Measurements from ENCODE around the gene CMTM8.

CMTM8 gene

DNA sequence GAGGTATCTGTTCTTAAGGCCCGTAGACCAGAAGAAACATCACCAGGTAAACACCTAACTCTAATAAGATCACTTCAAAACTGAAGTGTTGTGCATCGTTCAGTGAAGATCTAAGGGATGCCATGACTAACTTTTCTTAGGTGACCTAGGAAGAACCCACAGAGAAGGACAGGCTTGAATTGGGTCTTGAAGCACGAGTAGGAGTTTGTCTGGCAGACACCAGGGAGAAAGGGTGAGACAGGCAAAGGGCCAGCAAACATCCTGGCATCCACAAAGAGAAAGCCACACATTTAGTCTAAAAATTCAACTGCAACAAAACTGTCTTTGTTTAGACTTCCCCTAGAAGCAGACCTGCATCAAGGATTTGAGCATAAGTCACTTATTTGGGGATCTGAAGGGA lies 15.5 kb upstream of the CMTM8 start:
- no peak for ATAC-seq
- TF ChIP-seq, protein P1, sequence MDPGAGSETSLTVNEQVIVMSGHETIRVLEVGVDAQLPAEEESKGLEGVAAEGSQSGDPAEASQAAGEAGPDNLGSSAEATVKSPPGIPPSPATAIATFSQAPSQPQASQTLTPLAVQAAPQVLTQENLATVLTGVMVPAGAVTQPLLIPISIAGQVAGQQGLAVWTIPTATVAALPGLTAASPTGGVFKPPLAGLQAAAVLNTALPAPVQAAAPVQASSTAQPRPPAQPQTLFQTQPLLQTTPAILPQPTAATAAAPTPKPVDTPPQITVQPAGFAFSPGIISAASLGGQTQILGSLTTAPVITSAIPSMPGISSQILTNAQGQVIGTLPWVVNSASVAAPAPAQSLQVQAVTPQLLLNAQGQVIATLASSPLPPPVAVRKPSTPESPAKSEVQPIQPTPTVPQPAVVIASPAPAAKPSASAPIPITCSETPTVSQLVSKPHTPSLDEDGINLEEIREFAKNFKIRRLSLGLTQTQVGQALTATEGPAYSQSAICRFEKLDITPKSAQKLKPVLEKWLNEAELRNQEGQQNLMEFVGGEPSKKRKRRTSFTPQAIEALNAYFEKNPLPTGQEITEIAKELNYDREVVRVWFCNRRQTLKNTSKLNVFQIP (CRISPR knock-in tag; IDR thresholded peaks at IDR 0.05; ENCODE audit: borderline replicate concordance, low read depth): no peak
- peak; percentile 86 for TF ChIP-seq ZFP3 (CRISPR knock-in tag; IDR thresholded peaks at IDR 0.05)
- no peak for TF ChIP-seq TCF4 (CRISPR knock-in tag; IDR thresholded peaks at IDR 0.05; ENCODE audit: borderline replicate concordance)
- no peak for TF ChIP-seq ZFP30 (CRISPR knock-in tag; IDR thresholded peaks at IDR 0.05)
- no peak for TF ChIP-seq ISL1 (CRISPR knock-in tag; IDR thresholded peaks at IDR 0.05)

DNA sequence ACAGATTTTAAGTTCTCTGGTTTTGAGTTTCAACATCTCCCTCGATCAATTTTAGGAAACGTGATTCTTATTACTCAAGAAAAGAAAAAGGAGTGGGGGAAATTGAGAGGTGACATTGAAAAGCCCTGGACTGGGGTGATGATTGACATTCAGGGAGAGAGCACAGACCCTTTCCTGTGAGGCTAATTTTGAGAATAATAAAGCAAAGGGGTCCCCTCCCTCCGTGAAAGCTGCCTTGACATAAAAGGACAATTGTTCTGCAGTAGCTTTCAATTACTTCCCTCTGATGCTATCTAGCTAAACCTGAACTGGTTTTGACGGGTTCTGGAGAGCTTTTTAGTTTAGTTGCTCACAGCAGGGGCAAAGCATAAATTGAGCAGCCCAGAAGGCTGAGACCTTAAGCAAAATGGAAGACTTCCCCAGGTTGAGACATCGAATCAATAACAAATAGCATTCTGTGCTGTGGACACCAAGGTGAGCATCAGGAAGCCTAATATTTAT lies 14.4 kb upstream of the CMTM8 start:
- ATAC-seq: no peak
- TF ChIP-seq TCF4 (CRISPR knock-in tag; IDR thresholded peaks at IDR 0.05; ENCODE audit: borderline replicate concordance): no peak
- TF ChIP-seq ARNTL (CRISPR knock-in tag; IDR thresholded peaks at IDR 0.05; ENCODE audit: borderline replicate concordance, low read depth): no peak
- no peak for TF ChIP-seq RARB (CRISPR knock-in tag; IDR thresholded peaks at IDR 0.05)
- no peak for TF ChIP-seq CSRNP3 (CRISPR knock-in tag; IDR thresholded peaks at IDR 0.05)
- TF ChIP-seq ZC3H10 (CRISPR knock-in tag; IDR thresholded peaks at IDR 0.05): no peak
- no peak for TF ChIP-seq BACH2 (CRISPR knock-in tag; IDR thresholded peaks at IDR 0.05; ENCODE audit: borderline replicate concordance)
- TF ChIP-seq OSR1 (CRISPR knock-in tag; IDR thresholded peaks at IDR 0.05): no peak
- no peak for TF ChIP-seq ZFP30 (CRISPR knock-in tag; IDR thresholded peaks at IDR 0.05)
- no peak for TF ChIP-seq PATZ1 (CRISPR knock-in tag; IDR thresholded peaks at IDR 0.05; ENCODE audit: borderline replicate concordance)
- no peak for TF ChIP-seq CSDC2 (CRISPR knock-in tag; IDR thresholded peaks at IDR 0.05)
- no peak for TF ChIP-seq ISL1 (CRISPR knock-in tag; IDR thresholded peaks at IDR 0.05)
- TF ChIP-seq CREB5 (CRISPR knock-in tag; IDR thresholded peaks at IDR 0.05; ENCODE audit: low read depth): no peak
- TF ChIP-seq ZNF70 (CRISPR knock-in tag; IDR thresholded peaks at IDR 0.05): no peak
- TF ChIP-seq ESRRG (CRISPR knock-in tag; IDR thresholded peaks at IDR 0.05): no peak
- TF ChIP-seq PPARA (CRISPR knock-in tag; IDR thresholded peaks at IDR 0.05; ENCODE audit: borderline replicate concordance): no peak
- TF ChIP-seq ZNF565 (CRISPR knock-in tag; conservative IDR thresholded peaks at IDR 0.05; ENCODE audit: low read depth): no peak
- TF ChIP-seq TSHZ2 (CRISPR knock-in tag; IDR thresholded peaks at IDR 0.05): no peak
- TF ChIP-seq, protein P1 (CRISPR knock-in tag; IDR thresholded peaks at IDR 0.05; ENCODE audit: borderline replicate concordance, low read depth): no peak

All from SK-N-SH treated with all-trans-retinoic acid at 6 μM for 48 hours (cell line).